Psoas muscle (tissue), 8 donors: Measurements from ENCODE around the gene SH3BP1. TPM values are rescaled to one million over a fixed set of nuclear protein-coding genes. Genes with fewer than 3 reads are reported as not detected.

ENCODE experiments used
- ATAC-seq, 4 donors: fragments of 200-7000 bp; cut with Tn5 transposase; one replicate each; pipeline ENCODE4 v1.9.1; 2020; ENCODE audit warnings: moderate library complexity in 3 of 4, mild to moderate bottlenecking in 2 of 4
- DNase-seq, 2 donors: peaks; one replicate each; pipeline ENCODE4 v3.0.0-alpha.2; 2020
- H3K27ac ChIP-seq: fragments of 200-600 bp; one replicate; pipeline ENCODE4 v1.8.0; 2022
- H3K27me3 ChIP-seq, 3 donors: fragments of 200-600 bp in 1 of 3; one replicate each; pipeline versions ENCODE4 v1.6.1 to v1.8.0; 2013 to 2022; ENCODE audit warnings: low read length in 2 of 3, mild to moderate bottlenecking in 2 of 3, moderate library complexity in 1 of 3; ENCODE audit not compliant: insufficient read depth in 3 of 3
- H3K36me3 ChIP-seq, 2 donors: fragments of 200-600 bp in 1 of 2; one replicate each; pipeline versions ENCODE4 v1.6.1 to v1.8.0; 2013 to 2022; ENCODE audit warnings: low read depth in 1 of 2, mild to moderate bottlenecking in 1 of 2, moderate library complexity in 1 of 2; ENCODE audit not compliant: insufficient read depth in 1 of 2
- H3K4me1 ChIP-seq: fragments of 200-600 bp; one replicate; pipeline ENCODE4 v1.8.0; 2022
- H3K4me3 ChIP-seq: fragments of 200-600 bp; one replicate; pipeline ENCODE4 v1.8.0; 2022; ENCODE audit warnings: mild to moderate bottlenecking
- H3K9me3 ChIP-seq: fragments of 200-600 bp; one replicate; pipeline ENCODE4 v1.8.0; 2022
- WGBS, 3 donors: extraction: QIAGEN DNeasy Blood & Tissue Kit; methylation state at CpG; one replicate each; pipeline versions ENCODE4 v1.1.6 to v1.1.7; 2013; 5-methylcytosine and 5-hydroxymethylcytosine counted together
- intact Hi-C, 2 donors: fragments of 100-400 bp; cut with DNase I; formaldehyde crosslinking; loops; one replicate each; pipeline versions ENCODE4 v1.11.0 to v1.14.2; 2022
- polyA plus RNA-seq, 3 donors: library from polyadenylated mRNA; stranded (reverse); fragments of 200-250 nt; gene quantifications; one replicate each; pipeline ENCODE4 v1.2.3, GENCODE V29; 2013
- total RNA-seq, 4 donors: library from RNA; stranded (reverse); fragmentation: NEBNext Ultra II Directional in 2 of 4; extraction: Animal tissue kit (Norgen Biotek cat#: 25700) in 2 of 4; gene quantifications; one replicate each; pipeline versions ENCODE4 v1.2.1 to v1.2.4, GENCODE V29; 2021 to 2023
- TF ChIP-seq, protein P1 (sequence below): fragments of 200-600 bp; IDR thresholded peaks from one replicate; pipeline ENCODE4 v1.8.0; 2022; ENCODE audit warnings: antibody characterized with exemption
- donor health status: healthy with polysubstance abuse.
- donor health status: DM: no; HTN: no; CAD: no; lungs with moderate emphysema.
- donor health status: Bipolar disorder and iron deficiency.
- donor health status: healthy.
- donor health status: DM: yes; HTN: yes; CAD: no.
- donor health status: DM: no; HTN: no; CAD: no.
- donor health status: DM: no; HTN: no; CAD: no.
- donor health status: DM: yes; HTN: yes; CAD: no.

Gene SH3BP1
- total and polyA plus RNA-seq, 7 donors: 0.20 to 2.4 (median 1.4) TPM

GRCh38 chr22:37696657-37697537, 57.4 kb downstream of the SH3BP1 start, which contains the start of gene TRIOBP:
Gene TRIOBP, plus strand, starts transcription at chr22:37697048. Its CDS starts 4,318 bp downstream, at chr22:37701366.
- Histone ChIP-seq H3K36me3 (peaks cover 0 to 25% of the 10 kb centered on the region in 2 donors), H3K4me3 (peak within 1 kb of the TSS; percentile 38), H3K4me1 (peaks cover 12% of the 10 kb centered on the region), H3K9me3 (no peaks in the 10 kb centered on the region), H3K27ac (no peak within 1 kb of the TSS), H3K27me3 (no peaks in the 10 kb centered on the region)
- ATAC-seq (peak; percentile 96 to 98 (median 97)), DNase-seq (peak; percentile 95 to 97)
- 7 to 13% (median 9%) methylated on average over 37 to 39 of the region's 39 CpGs for WGBS, 3 donors
- intact Hi-C loops: loop anchor here (5.0 kb wide), 2 partner anchors 40 to 45 kb away; no protein-coding TSS in a partner anchor
- TF ChIP-seq, protein P1, sequence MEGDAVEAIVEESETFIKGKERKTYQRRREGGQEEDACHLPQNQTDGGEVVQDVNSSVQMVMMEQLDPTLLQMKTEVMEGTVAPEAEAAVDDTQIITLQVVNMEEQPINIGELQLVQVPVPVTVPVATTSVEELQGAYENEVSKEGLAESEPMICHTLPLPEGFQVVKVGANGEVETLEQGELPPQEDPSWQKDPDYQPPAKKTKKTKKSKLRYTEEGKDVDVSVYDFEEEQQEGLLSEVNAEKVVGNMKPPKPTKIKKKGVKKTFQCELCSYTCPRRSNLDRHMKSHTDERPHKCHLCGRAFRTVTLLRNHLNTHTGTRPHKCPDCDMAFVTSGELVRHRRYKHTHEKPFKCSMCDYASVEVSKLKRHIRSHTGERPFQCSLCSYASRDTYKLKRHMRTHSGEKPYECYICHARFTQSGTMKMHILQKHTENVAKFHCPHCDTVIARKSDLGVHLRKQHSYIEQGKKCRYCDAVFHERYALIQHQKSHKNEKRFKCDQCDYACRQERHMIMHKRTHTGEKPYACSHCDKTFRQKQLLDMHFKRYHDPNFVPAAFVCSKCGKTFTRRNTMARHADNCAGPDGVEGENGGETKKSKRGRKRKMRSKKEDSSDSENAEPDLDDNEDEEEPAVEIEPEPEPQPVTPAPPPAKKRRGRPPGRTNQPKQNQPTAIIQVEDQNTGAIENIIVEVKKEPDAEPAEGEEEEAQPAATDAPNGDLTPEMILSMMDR: peak; percentile 44

- no peaks in the 10 kb centered on the region for H3K27me3 ChIP-seq
- TF ChIP-seq, protein P1: no peak
- H3K36me3 ChIP-seq: peaks cover 0 to 19% of the 10 kb centered on the region in 2 donors
- no peak overlapping the region for H3K27ac ChIP-seq
- 46 to 55% (median 48%) methylated on average over 3 of the region's 3 CpGs for WGBS, 3 donors
- no peak for ATAC-seq
- no peaks in the 10 kb centered on the region for H3K9me3 ChIP-seq
- H3K4me3 ChIP-seq: no peak overlapping the region
- DNase-seq: no peak
- H3K4me1 ChIP-seq: peaks cover 12% of the 10 kb centered on the region
- intact Hi-C loops: loop anchor here (5.0 kb wide), 2 partner anchors 40 to 45 kb away; no protein-coding TSS in a partner anchor
Measured at GRCh38 chr22:37697538-37697835, 58.0 kb downstream of the SH3BP1 start.

DNA sequence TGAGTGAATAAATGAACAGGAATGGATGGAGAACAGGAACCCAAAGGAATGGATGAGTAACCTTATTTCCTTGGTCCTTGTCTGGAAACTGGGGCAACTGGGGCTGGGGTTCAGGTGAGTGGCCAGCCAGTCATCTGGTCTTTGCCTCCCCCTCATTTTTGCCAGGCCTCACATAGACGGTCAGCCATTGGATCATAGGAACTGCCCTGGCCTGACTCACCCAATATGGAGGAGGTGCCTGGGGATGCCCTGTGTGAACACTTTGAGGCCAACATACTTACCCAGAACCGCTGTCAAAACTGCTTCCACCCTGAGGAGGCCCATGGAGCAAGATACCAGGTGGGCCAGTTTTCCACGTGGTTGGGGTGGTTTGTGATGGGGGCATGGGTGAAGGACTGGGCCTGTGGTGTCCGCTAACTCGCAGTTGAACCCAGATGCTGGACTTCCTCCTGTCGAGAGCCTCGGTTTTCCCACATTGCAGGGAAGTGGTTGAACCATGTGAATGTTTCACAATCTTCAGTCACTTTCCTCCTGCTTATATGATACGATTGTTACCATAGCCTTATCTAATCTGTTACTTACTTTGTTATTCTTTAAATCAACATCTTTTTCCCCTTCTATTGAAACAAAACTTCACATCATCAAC, 61.8 kb downstream of the SH3BP1 start:
- DNase-seq (no peak), ATAC-seq (no peak)
- intact Hi-C loops: no loop called here
- Histone ChIP-seq H3K27me3 (no peaks in the 10 kb centered on the region), H3K4me1 (peaks cover 2% of the 10 kb centered on the region), H3K9me3 (no peaks in the 10 kb centered on the region), H3K36me3 (no peaks in the 10 kb centered on the region), H3K27ac (no peak overlapping the region), H3K4me3 (no peak overlapping the region)
- WGBS, 3 donors: 77 to 86% (median 77%) methylated on average over 8 of the region's 8 CpGs
- TF ChIP-seq, protein P1: no peak

GRCh38 chr22:37703906-37704305, 64.4 kb downstream of the SH3BP1 start:
- whole genome bisulfite sequencing, 3 donors: 78 to 89% (median 80%) methylated on average over 7 of the region's 7 CpGs
- H3K9me3 ChIP-seq: no peaks in the 10 kb centered on the region
- no peaks in the 10 kb centered on the region for H3K4me1 ChIP-seq
- TF ChIP-seq, protein P1: no peak
- no peaks in the 10 kb centered on the region for H3K36me3 ChIP-seq
- H3K27ac ChIP-seq: no peak overlapping the region
- H3K4me3 ChIP-seq: no peak overlapping the region
- H3K27me3 ChIP-seq: no peaks in the 10 kb centered on the region
- DNase-seq: no peak
- intact Hi-C loops: no loop called here
- no peak for ATAC-seq
